CD4-positive, alpha-beta memory T cell (primary cell): Measurements from ENCODE around the gene ADCY7. TPM values are rescaled to one million over a fixed set of nuclear protein-coding genes. Genes with fewer than 3 reads are reported as not detected.
A peak's percentile ranks its signal among the peaks of the same experiment; 100 is the strongest.

Experiments used
- CTCF ChIA-PET: fragments of 350-600 bp; sonication (Branson Sonifier 250); formaldehyde crosslinking; loops from one replicate; lab custom pipeline; 2021; ENCODE audit warnings: inconsistent platforms; ENCODE audit not compliant: partially characterized antibody; lab: Charles Lee
- POLR2A ChIA-PET: fragments of 350-600 bp; sonication (Branson Sonifier 250); formaldehyde crosslinking; loops from one replicate; lab custom pipeline; 2021; ENCODE audit not compliant: partially characterized antibody; lab: Charles Lee
- DNase-seq, 5 donors: peaks; one replicate each; pipeline versions ENCODE4 v3.0.0 to v3.0.0-alpha.2; 2020 to 2022; ENCODE audit warnings: mixed read lengths in 1 of 5
- H3K27ac ChIP-seq: one replicate; pipeline ENCODE4 v1.7.0; 2013; ENCODE audit warnings: low read depth, low read length
- H3K27me3 ChIP-seq: 2 replicates; pipeline ENCODE4 v1.7.0; 2013; ENCODE audit warnings: mild to moderate bottlenecking, low read length, moderate library complexity; ENCODE audit not compliant: insufficient read depth
- H3K36me3 ChIP-seq: 2 replicates; pipeline ENCODE4 v1.7.0; 2013; ENCODE audit warnings: mild to moderate bottlenecking, low read length, moderate library complexity; ENCODE audit not compliant: insufficient read depth
- H3K4me1 ChIP-seq: 2 replicates; pipeline ENCODE4 v1.7.0; 2013; ENCODE audit warnings: mild to moderate bottlenecking, low read length, moderate library complexity; ENCODE audit not compliant: insufficient read depth
- H3K4me3 ChIP-seq, 2 donors: one replicate each; pipeline ENCODE4 v1.7.0; 2013; ENCODE audit warnings: low read length in 2 of 2, mild to moderate bottlenecking in 1 of 2
- H3K9me3 ChIP-seq, 2 donors: one replicate each; pipeline ENCODE4 v1.7.0; 2013; ENCODE audit warnings: low read length in 2 of 2, control low read depth in 1 of 2; ENCODE audit not compliant: control insufficient read depth in 1 of 2
- H3K27ac Mint-ChIP-seq, 7 donors: one replicate each; pipeline ENCODE4 v1.8.0; 2020 to 2021; ENCODE audit warnings: mixed read lengths in 7 of 7, mild to moderate bottlenecking in 6 of 7, inconsistent platforms in 3 of 7, moderate library complexity in 3 of 7
- H3K27me3 Mint-ChIP-seq, 2 donors: one replicate each; pipeline ENCODE4 v1.8.0; 2020 to 2021; ENCODE audit warnings: mixed read lengths in 2 of 2
- H3K36me3 Mint-ChIP-seq, 2 donors: one replicate each; pipeline ENCODE4 v1.8.0; 2020 to 2021; ENCODE audit warnings: mixed read lengths in 2 of 2, inconsistent platforms in 1 of 2, mild to moderate bottlenecking in 1 of 2
- H3K4me1 Mint-ChIP-seq, 4 donors: one replicate each; pipeline ENCODE4 v1.8.0; 2020 to 2021; ENCODE audit warnings: mixed read lengths in 4 of 4, mild to moderate bottlenecking in 1 of 4
- H3K4me3 Mint-ChIP-seq, 8 donors: one replicate each; pipeline ENCODE4 v1.8.0; 2020 to 2021; ENCODE audit warnings: mixed read lengths in 8 of 8, mild to moderate bottlenecking in 7 of 8, moderate library complexity in 6 of 8, inconsistent platforms in 3 of 8
- H3K9me3 Mint-ChIP-seq, 8 donors: one replicate each; pipeline ENCODE4 v1.8.0; 2020 to 2021; ENCODE audit warnings: mixed read lengths in 8 of 8, mild to moderate bottlenecking in 5 of 8, inconsistent platforms in 3 of 8, moderate library complexity in 1 of 8
- intact Hi-C: fragments of 100-400 bp; cut with micrococcal nuclease; formaldehyde crosslinking; loops from one replicate; pipeline ENCODE4 v1.15.1; 2023
- polyA plus RNA-seq, 2 donors: library from polyadenylated mRNA; unstranded; fragments of 300-500 nt; fragmentation: Illumina TruSeq; gene quantifications; one replicate each; pipeline ENCODE4 v1.2.3, GENCODE V29; 2021
- total RNA-seq, 2 experiments: library from RNA; stranded (reverse); gene quantifications; one replicate each; pipeline ENCODE4 v1.2.3, GENCODE V29; 2021

Gene ADCY7
- total and polyA plus RNA-seq, 4 experiments from 2014 or later = 34.8 to 235 (median 150) TPM

DNA sequence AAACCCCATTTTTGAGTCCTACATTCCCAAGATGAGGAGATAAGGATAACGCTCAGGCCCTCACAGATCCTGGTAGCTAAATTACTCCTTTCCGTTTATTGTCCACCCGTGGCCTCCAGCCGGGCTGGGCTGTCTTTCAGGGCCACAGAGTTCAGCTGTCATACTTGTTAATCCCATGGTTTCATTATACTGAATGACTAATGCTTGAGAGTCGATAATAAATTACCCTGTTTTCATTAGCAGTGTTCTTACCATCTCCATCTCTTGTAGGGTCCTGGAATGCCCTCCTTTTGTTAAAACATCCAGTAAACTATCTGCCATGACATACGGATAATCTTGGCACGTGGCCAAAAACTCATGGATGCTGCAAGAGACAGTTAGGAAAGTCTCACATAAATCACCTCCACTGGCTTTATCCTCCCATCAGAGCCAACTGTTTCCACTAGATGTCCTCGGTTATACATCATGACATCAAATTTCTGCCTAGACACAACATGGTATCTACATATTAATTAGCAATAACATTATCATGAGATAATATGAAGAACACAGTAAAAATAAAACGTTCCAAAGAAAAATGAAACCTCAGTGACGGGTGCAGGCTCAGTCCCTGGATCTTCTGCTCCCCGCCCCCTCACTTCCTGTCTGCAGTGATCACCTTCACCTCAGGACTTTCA lies 57.1 kb downstream of the ADCY7 start:
- peak in 2 of 5 donors; percentile 31 to 36 for DNase-seq
- no peaks in the 10 kb centered on the region for H3K9me3 ChIP-seq
- H3K36me3 Mint-ChIP-seq = peaks cover 35 to 67% of the 10 kb centered on the region in 2 donors
- intact Hi-C loops = no loop called here
- no peak overlapping the region for H3K27ac ChIP-seq
- no peaks in the 10 kb centered on the region for H3K27me3 Mint-ChIP-seq
- ChIA-PET POLR2A (interaction anchor here (0.9 to 13.5 kb wide), 7 partner anchors 8 to 49 kb away, joined by 3 to 297 read pairs (median 8); no protein-coding TSS in a partner anchor), CTCF (interaction anchor here (0.6 to 16.8 kb wide), 9 partner anchors 9 to 483 kb away, joined by 3 to 628 read pairs (median 4); partner anchors contain the start of gene ADCY7)
- peaks cover 37% of the 10 kb centered on the region for H3K4me1 ChIP-seq
- no peak overlapping the region for H3K4me3 ChIP-seq
- H3K36me3 ChIP-seq = peaks cover 45% of the 10 kb centered on the region
- H3K27me3 ChIP-seq = no peaks in the 10 kb centered on the region
- H3K9me3 Mint-ChIP-seq = no peaks in the 10 kb centered on the region
- H3K27ac Mint-ChIP-seq = peak overlapping the region; percentile 73 to 96 (median 88)
- H3K4me3 Mint-ChIP-seq = peak overlapping the region in 3 of 8 donors; percentile 23 to 50 (median 41)
- H3K4me1 Mint-ChIP-seq = peaks cover 26 to 56% (median 37%) of the 10 kb centered on the region in 4 donors

DNA sequence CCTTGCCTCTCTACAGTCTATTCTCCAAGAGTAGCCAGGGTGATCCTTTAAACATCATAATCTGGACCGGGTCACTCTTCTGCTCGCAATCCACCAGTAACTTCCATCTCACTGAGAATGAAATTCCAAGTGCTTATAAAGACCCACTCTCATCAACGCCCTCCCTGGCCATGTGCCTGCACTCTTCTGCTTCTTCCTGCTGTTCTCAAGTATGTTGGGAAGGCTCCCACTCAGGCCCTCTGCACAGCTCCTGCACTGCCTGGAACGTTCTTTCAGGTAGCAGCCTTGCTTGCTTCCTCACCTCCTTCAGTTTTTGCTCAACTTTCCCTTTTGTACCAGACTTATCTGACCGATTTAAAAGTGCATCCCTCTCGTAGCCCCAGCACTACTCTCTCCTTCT lies 58.0 kb downstream of the ADCY7 start:
- Mint-ChIP-seq H3K9me3 (no peaks in the 10 kb centered on the region), H3K36me3 (peaks cover 28 to 62% of the 10 kb centered on the region in 2 donors), H3K4me3 (peak overlapping the region in 3 of 8 donors; percentile 18 to 61 (median 41)), H3K4me1 (peaks cover 27 to 55% (median 32%) of the 10 kb centered on the region in 4 donors), H3K27me3 (no peaks in the 10 kb centered on the region), H3K27ac (peak overlapping the region; percentile 73 to 96 (median 88))
- Histone ChIP-seq H3K27me3 (no peaks in the 10 kb centered on the region), H3K4me3 (no peak overlapping the region), H3K9me3 (no peaks in the 10 kb centered on the region), H3K36me3 (peaks cover 45% of the 10 kb centered on the region), H3K4me1 (peaks cover 32% of the 10 kb centered on the region), H3K27ac (no peak overlapping the region)
- intact Hi-C loops = no loop called here
- no peak for DNase-seq
- CTCF ChIA-PET = interaction anchor here (0.8 to 16.8 kb wide), 8 partner anchors 9 to 482 kb away, joined by 3 to 628 read pairs (median 5); partner anchors contain the start of genes ADCY7 and BRD7
- POLR2A ChIA-PET = interaction anchor here (0.9 to 13.5 kb wide), 5 partner anchors 9 to 50 kb away, joined by 3 to 297 read pairs (median 27); no protein-coding TSS in a partner anchor

GRCh38 chr16:50326264-50326663 lies 59.9 kb downstream of the ADCY7 start:
- H3K27me3 Mint-ChIP-seq = no peaks in the 10 kb centered on the region
- POLR2A ChIA-PET = interaction anchor here (1.0 to 13.5 kb wide), 14 partner anchors 11 to 480 kb away, joined by 3 to 297 read pairs (median 18); partner anchors contain the start of genes ADCY7 and BRD7
- peaks cover 32% of the 10 kb centered on the region for H3K4me1 ChIP-seq
- intact Hi-C loops = loop anchor here (2.0 to 5.0 kb wide), 2 partner anchors 61 to 114 kb away; no protein-coding TSS in a partner anchor
- peaks cover 25 to 56% of the 10 kb centered on the region in 2 donors for H3K36me3 Mint-ChIP-seq
- H3K4me3 Mint-ChIP-seq = no peak overlapping the region
- peaks cover 30% of the 10 kb centered on the region for H3K36me3 ChIP-seq
- peak overlapping the region; percentile 51 for H3K27ac ChIP-seq
- H3K9me3 ChIP-seq = no peaks in the 10 kb centered on the region
- peaks cover 32 to 64% (median 35%) of the 10 kb centered on the region in 4 donors for H3K4me1 Mint-ChIP-seq
- H3K9me3 Mint-ChIP-seq = no peaks in the 10 kb centered on the region
- peak overlapping the region; percentile 74 to 94 (median 90) for H3K27ac Mint-ChIP-seq
- no peak overlapping the region for H3K4me3 ChIP-seq
- no peak for DNase-seq
- no peaks in the 10 kb centered on the region for H3K27me3 ChIP-seq
- CTCF ChIA-PET = interaction anchor here (1.0 to 16.8 kb wide), 22 partner anchors 12 to 480 kb away, joined by 3 to 628 read pairs (median 10); partner anchors contain the start of genes ADCY7, BRD7 and CNEP1R1

GRCh38 chr16:50326835-50327465 lies 60.6 kb downstream of the ADCY7 start:
- CTCF ChIA-PET = interaction anchor here (0.6 to 16.8 kb wide), 39 partner anchors 13 to 479 kb away, joined by 3 to 628 read pairs (median 4); partner anchors contain the start of genes ADCY7, BRD7 and CNEP1R1
- intact Hi-C loops = loop anchor here (1.0 to 5.0 kb wide), 9 partner anchors 12 to 479 kb away; no protein-coding TSS in a partner anchor
- Histone ChIP-seq H3K27ac (peak overlapping the region; percentile 51), H3K4me3 (no peak overlapping the region), H3K9me3 (no peaks in the 10 kb centered on the region), H3K36me3 (peaks cover 30% of the 10 kb centered on the region), H3K4me1 (peaks cover 32% of the 10 kb centered on the region), H3K27me3 (no peaks in the 10 kb centered on the region)
- Mint-ChIP-seq H3K27me3 (no peaks in the 10 kb centered on the region), H3K27ac (peak overlapping the region; percentile 74 to 98 (median 90)), H3K4me3 (peak overlapping the region in 4 of 8 donors; percentile 37 to 70 (median 44)), H3K9me3 (no peaks in the 10 kb centered on the region), H3K4me1 (peaks cover 34 to 71% (median 38%) of the 10 kb centered on the region in 4 donors), H3K36me3 (peaks cover 25 to 55% of the 10 kb centered on the region in 2 donors)
- DNase-seq = peak; percentile 80 to 90 (median 84)
- POLR2A ChIA-PET = interaction anchor here (0.8 to 13.5 kb wide), 26 partner anchors 8 to 479 kb away, joined by 3 to 297 read pairs (median 4); partner anchors contain the start of genes ADCY7, BRD7, CNEP1R1 and SNX20

DNA sequence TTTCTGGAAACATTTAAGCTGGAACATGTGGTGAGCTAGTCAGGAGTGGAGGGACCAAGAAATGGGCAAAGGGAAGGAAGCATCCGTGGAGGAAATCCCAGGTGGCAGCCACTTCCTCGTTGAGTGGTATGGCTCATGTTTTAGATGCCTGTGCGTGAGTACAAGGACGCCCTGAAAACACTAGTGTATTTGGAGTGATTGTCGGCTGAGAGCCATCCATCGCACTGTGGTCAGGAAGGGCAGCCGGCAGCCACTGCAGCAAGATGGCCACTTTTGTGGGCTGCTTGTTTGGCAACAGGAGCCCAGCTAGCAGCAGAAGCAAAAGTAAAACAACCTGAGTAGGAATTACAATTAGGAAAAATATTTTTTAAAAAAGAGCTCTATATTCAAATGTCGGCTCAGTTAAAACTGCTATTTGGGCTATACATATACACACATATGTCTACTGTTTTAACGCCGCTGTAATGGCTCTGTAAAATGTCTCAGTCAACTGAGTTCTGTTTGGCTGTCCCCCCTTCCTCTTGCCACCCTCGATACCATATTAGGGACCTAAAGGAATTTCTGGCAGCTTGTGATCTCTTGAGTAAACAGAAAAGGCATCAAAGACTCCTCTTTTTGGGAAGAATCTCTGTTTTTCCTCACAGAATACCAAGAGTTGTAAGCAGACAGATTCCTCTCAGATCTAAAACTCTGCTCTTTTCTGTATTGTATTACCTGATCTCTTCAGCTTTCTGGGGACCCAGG lies 63.3 kb downstream of the ADCY7 start:
- H3K27ac Mint-ChIP-seq = peak overlapping the region in 6 of 7 donors; percentile 46 to 90 (median 83)

GRCh38 chr16:50331570-50331969 lies 65.2 kb downstream of the ADCY7 start:
- peak overlapping the region; percentile 24 to 82 (median 47) for H3K27ac Mint-ChIP-seq
- no peaks in the 10 kb centered on the region for H3K27me3 Mint-ChIP-seq
- H3K27ac ChIP-seq = no peak overlapping the region
- H3K27me3 ChIP-seq = no peaks in the 10 kb centered on the region
- H3K36me3 Mint-ChIP-seq = peaks cover 38 to 60% of the 10 kb centered on the region in 2 donors
- no peaks in the 10 kb centered on the region for H3K9me3 ChIP-seq
- H3K4me1 ChIP-seq = peaks cover 23% of the 10 kb centered on the region
- H3K36me3 ChIP-seq = peaks cover 29% of the 10 kb centered on the region
- peak overlapping the region in 2 of 8 donors; percentile 6 to 37 for H3K4me3 Mint-ChIP-seq
- H3K9me3 Mint-ChIP-seq = peaks cover 0 to 4% (median 0%) of the 10 kb centered on the region in 8 donors
- H3K4me1 Mint-ChIP-seq = peaks cover 20 to 80% (median 42%) of the 10 kb centered on the region in 4 donors
- POLR2A ChIA-PET = interaction anchor here (13.5 kb wide), 1 partner anchor 24 kb away, joined by 297 read pairs; no protein-coding TSS in a partner anchor
- no peak overlapping the region for H3K4me3 ChIP-seq
- DNase-seq = no peak
- intact Hi-C loops = no loop called here
- CTCF ChIA-PET = interaction anchor here (1.2 to 16.8 kb wide), 3 partner anchors 9 to 334 kb away, joined by 6 to 628 read pairs (median 135); no protein-coding TSS in a partner anchor

More for the DNA sequence above, 63.3 kb downstream of the ADCY7 start:
- intact Hi-C loops = loop anchor here (5.0 kb wide), 1 partner anchor 117 kb away; no protein-coding TSS in a partner anchor
- H3K4me1 Mint-ChIP-seq = peaks cover 22 to 68% (median 33%) of the 10 kb centered on the region in 4 donors
- Histone ChIP-seq H3K4me3 (no peak overlapping the region), H3K9me3 (no peaks in the 10 kb centered on the region), H3K4me1 (peaks cover 18% of the 10 kb centered on the region), H3K27ac (no peak overlapping the region), H3K27me3 (no peaks in the 10 kb centered on the region), H3K36me3 (peaks cover 37% of the 10 kb centered on the region)
- peaks cover 34 to 54% of the 10 kb centered on the region in 2 donors for H3K36me3 Mint-ChIP-seq
- peak overlapping the region in 3 of 8 donors; percentile 10 to 36 (median 21) for H3K4me3 Mint-ChIP-seq
- POLR2A ChIA-PET = interaction anchor here (0.9 to 13.5 kb wide), 8 partner anchors 9 to 335 kb away, joined by 3 to 297 read pairs (median 10); partner anchors contain the start of genes ADCY7 and BRD7
- no peaks in the 10 kb centered on the region for H3K27me3 Mint-ChIP-seq
- CTCF ChIA-PET = interaction anchor here (0.9 to 16.8 kb wide), 12 partner anchors 9 to 476 kb away, joined by 3 to 628 read pairs (median 4); partner anchors contain the start of genes CNEP1R1 and SNX20
- peaks cover 0 to 4% (median 0%) of the 10 kb centered on the region in 8 donors for H3K9me3 Mint-ChIP-seq
- no peak for DNase-seq
